Measurements from ENCODE around the gene LYL1.

Gene LYL1

DNA sequence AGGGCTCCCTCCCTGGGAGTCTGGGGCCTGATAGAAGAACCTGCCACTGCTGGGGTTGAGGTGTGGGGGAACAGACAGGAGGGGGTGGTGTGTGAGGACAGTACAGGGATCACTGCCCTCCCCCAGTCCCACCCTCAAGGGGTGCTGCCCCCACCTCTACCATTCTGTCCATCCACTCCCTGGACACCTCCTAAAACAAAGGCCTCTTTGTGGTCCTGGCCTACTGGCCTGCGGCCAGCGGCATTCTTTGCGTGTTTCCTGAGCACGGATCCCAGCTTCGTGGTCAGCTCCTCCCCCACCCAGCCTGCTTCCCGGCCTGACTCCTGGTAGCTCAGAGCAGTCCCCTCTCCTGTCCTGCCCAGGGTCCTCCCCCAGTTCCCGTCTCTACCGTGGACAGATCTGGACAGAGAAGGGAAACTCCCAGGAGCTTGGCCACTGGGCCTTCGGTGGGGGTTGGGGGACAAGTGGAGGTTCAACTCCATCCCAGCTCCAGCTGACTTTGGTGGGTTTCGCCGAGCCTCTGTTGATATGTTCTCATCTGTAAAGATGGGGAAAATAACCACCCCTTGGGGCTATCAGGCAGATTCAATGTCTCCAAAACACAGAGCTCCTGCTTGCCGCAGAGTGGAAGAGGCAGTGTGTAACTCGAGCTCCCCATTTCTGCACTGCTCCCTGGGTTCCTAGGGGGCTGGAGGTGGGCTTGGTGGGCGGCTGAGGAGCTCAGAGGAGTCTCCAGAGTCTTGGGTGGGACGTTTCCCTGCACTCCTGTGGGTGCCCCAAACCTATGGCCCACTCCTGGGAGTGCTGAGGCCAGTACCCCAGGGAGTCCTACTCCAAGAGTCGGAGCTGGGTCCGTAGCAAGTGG lies 48.7 kb downstream of the LYL1 start:
- DNase-seq, result no peak

DNA sequence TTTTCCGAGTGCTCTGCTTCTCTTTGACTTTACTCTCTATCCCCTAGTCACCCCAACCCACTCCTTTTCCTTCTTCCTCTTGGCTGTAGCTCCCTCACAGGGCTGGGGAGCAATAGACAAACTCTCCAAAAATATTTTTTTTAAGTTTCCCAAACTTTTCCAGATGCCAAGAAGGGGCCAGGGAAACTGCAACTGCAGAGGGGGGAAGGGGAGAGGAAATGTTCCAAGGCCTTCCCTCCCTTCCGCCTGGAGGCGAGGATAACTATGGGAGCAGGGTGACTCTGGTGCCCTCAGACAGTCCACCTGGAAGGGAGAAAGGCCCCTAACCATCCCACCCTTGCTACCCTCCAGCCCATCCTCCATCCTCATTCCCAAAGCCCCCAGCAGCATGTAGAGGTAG lies 49.4 kb downstream of the LYL1 start:
- no peak for DNase-seq

DNA sequence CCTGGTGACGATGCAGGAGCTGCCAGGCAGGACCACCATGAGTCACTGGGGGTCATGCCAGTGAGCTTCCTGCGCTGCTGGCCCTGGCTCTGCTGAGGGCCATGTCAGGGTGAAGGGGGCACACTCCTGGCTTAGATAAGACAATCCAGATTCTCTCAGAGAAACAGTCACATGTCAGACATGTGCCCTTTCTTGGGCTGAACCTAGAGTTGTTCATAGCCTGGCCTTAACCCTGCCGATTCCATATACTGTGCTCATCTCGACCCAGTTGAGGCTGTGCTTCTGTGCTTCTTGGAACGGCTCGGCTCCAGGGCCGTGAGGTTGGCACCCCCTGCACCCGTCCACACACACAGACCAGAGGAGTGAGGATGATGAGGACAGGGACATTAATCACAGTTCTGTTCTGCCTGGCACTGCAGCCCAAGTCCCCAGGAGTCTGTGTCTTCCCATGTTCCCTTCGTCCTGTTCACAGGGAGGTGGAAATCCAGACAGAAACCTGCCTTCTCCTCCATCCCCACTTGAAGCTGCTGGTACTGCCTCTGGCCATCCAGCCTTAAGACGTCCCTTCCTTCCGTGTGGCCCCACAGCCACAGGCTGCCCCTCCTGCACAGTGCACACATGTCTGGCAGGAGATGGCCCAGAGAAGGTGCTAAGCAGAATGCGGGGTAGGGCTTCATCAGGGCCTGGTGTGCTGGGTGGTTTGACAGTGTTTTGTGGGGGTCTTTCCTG lies 50.0 kb downstream of the LYL1 start:
- DNase-seq, result no peak

DNA sequence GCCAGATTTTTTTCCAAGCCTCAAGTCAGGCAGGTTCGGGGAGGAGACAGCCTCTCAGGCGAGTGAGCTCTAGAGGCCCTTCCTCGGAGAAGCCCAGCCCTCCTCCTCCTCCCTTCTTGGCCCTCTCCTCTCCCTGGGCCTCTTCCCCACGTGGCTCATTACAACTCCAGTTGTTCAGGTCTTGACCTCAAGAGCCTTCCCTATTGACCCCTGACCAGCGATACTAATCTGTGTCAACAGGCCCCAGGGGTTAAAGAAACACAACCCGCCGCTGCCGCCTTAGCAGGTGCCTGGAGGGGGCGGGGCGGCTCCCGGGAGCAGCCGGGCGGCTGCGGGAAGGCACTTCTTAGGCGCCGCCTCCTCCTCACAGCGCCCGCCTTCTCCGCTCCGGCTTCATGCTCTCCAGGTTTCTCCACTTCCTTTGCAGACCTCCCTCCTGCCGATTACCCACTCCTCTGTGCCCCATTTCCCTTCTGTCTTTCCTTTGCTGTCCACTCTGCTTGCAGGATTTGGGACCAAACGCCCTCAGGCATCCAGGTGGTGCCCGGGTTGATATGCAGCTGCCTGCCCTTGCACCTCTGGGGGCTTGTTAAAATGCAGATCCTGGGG lies 51.0 kb downstream of the LYL1 start:
- DNase-seq, result no peak

DNA sequence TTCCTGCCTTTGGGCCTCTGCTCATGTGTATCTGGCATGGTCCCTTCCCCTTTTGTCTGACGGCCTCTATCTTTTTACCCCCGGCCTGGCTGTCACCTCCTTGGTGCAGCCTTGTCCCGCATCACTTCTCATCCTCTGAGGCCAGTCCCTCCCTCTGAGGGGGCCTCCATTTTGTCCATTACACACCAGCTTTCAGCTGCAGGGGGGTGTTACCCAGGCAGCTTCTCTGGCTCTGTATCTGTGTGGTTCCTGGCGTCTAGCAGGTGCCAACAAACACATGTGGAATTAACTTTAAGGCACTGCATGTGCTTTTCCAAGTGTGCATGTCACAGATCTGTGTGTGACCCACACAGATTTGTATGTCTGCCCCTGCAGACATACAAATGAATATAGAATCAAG lies 52.4 kb downstream of the LYL1 start:
- DNase-seq, result no peak
